HuH-7.5 (cell line): ENCODE results near the gene AP1B1.
A peak's percentile ranks its signal among the peaks of the same experiment; 100 is the strongest.
"Not testable (repeated sequence)": the region's sequence is repeated elsewhere in the genome, so short reads cannot be mapped to it uniquely, and the experiment has no call there.

Source experiments
- DNase-seq: peaks from one replicate; pipeline ENCODE4 v3.0.0; 2011; ENCODE audit warnings: low spot score

The AP1B1 gene

DNA sequence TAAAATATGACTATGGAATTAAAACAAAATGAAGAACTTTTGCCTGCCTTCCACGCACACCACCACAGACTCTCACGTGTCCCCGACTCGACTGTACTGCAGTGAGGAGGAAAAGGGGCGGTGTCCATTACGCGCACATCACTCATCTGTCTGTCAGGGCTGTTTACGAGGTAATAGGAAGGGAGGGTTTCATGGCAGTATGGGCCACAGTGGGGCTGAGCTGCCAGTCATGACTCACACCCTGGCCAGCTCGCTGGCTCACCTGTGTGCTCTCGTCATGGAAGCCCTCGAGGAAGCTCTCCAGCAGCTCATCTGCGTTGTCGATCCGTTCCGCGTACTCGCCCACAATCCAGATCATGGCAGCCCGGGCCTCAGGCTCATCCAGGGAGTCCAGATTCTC is 39.4 kb downstream of the AP1B1 start:
- no peak for DNase-seq

DNA sequence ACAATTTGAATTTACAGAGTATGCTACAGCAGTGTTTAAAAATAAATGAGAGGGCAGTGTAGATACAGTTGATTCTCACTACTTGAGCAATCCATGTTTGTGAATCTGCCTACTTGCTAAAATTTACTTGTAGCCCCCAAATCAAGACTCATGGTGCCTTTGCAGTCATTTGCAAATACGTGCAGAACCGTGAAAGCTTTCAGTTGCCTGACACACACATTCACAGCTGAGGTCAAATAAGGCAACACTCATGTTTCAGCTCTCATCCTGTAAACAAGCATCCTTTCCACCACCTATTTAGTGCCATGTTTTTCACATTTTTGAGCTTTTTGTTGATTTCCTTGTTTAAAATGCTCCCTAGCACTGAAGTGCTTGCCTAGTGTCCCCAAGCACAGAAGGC is 40.3 kb downstream of the AP1B1 start:
- DNase-seq = no peak

GRCh38 chr22:29346659-29347058 is 41.7 kb downstream of the AP1B1 start:
- no peak for DNase-seq

DNA sequence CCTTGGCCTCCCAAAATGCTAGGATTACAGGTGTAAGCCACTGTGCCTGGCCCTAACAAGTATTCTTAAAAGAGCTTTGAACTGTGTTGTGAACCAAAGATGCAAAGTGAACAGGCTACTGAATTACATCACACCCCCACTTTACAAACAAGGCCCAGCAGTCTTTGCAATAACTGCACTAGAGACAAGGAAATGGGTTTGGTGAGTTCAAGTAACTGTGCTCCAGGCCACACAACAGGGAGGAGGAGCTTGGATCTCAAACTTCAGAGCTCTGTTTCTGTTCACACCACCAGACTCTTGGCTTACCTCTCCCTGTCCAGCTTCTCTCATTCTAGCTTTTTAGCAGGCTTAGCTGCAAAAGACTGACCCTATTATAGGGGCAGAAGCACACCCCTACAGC is 42.4 kb downstream of the AP1B1 start:
- DNase-seq = no peak

DNA sequence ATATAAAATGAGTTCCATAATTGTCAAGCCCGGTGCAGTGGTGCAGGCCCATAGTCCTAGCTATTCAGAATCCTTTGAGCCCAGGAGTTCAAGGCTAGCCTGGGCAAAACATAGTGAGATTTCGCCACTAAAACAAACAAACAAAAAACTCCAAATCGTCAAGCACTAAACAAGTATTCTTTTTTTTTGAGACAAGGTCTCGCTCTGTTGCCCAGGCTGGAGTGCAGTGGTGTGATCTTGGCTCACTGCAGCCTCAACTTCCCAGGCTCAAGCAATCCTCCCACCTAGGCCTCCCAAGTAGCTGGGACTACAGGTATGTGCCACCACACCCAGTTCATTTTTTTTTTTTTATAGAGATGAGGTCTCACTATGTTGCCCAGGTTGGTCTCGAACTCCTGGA is 43.5 kb downstream of the AP1B1 start:
- not testable (repeated sequence) for DNase-seq

GRCh38 chr22:29344137-29344536 is 44.2 kb downstream of the AP1B1 start:
- DNase-seq = no peak

GRCh38 chr22:29343313-29343805 is 45.0 kb downstream of the AP1B1 start:
- DNase-seq = no peak

GRCh38 chr22:29342577-29343312 is 45.6 kb downstream of the AP1B1 start:
- DNase-seq = peak; percentile 62

GRCh38 chr22:29342177-29342576 is 46.2 kb downstream of the AP1B1 start:
- DNase-seq = no peak

GRCh38 chr22:29341849-29342127 is 46.6 kb downstream of the AP1B1 start:
- DNase-seq = no peak

DNA sequence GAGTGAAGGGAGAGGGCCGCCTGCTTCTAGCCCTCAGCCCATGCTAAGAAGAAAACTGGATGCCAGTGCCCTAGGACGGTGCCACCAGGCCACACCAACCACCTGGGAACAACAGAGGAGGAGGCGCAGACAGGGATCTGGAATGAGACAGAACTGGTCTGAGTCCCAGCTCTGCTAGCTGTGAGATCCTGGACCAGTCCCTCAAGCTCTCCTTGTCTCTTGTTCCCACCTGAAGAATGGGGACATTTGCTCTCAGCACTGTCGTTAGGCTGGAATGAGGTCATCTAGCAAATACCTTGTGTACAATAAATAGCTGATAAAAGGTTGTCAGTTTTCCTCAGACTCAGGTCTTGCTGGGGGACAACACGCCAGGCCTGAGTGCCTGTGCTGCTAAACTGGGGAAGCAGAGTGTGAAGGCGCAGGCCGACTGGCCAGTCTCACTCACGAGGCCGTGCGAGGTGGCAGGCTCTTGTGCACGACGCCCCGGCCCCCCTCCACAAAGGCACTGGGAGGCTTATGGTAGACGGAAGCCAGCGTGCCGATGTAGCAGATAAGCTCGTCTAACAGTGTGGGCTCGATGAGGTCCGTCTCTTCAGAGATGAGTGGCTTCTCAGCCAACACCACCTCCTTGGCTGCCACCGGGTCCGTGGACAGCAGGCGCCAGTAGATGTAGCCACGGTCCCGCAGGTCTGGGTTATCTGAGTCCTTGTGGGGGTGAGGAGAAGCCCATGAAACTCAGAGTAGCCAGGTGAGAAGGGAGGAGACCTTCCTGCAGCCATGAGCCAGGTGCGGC is 47.1 kb downstream of the AP1B1 start:
- DNase-seq = no peak

GRCh38 chr22:29340566-29340965 is 47.8 kb downstream of the AP1B1 start:
- no peak for DNase-seq

GRCh38 chr22:29339381-29340235 is 48.8 kb downstream of the AP1B1 start:
- DNase-seq = no peak

- no peak for DNase-seq
Observed at GRCh38 chr22:29338398-29338797, 50.0 kb downstream of the AP1B1 start.

DNA sequence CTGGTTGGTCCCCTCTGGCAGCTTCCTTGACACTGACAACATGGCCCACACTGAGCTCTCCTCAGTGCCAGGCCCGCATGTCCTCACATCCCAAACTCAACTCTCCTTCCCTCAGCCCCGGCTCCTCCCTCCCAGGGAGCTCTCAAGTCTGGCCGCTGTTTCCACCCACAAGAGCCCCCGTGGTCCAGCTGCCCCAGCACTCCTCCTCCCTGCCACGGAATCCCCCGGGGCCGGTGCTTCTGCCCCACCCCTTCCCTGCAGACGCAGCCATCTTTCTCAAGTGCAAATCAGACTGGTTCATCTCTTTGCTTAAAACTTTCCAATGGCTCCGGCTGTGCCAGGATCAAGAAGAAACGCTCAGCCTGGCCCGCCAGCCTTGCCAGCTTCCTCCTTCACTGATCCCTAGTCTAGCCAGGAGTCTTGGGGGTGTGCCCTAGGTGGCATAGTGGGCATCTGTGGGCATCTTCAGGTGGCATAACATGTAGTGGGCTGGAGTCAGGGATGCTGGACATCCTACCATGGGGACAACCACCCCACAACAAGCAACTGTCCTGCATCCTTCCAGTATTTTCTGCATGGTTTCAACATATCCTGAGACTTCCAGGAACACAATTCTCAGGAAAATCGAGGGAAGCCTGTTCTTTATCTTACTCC is 50.6 kb downstream of the AP1B1 start:
- no peak for DNase-seq

DNA sequence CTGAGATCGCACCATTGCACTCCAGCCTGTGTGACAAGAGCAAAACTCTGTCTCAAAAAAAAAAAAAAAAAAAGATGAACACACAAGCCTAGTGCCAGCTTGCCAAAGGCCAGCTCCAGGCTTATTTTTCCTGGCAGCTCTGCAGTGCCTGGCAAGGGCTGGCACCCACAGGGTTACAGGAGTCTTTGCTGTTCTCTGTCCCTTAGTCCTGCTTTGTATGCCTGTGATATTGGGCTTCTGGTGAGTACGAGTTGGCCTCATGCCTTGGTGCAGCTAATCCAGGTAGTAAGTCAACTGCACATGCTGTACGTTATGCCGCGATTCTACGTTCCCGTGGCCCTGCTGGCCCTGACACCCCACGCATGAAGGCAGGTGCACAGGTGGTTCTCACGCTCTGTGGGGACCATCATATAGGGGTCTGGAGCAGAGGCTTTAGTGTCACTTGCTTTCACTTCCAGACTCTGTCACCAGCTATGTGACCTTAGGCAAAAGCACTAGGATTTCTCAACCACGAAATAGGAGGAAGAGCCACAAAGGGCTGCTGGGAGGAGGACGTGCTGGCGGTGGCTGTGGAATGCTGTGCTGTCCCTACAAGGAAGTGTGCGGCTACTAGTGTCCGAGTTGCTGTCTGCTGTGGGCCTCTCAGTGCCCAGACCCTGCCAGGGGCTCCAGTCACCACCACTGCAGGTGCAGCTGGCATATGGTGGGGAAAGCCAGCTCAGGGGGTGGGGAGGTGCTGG is 51.4 kb downstream of the AP1B1 start:
- no peak for DNase-seq

DNA sequence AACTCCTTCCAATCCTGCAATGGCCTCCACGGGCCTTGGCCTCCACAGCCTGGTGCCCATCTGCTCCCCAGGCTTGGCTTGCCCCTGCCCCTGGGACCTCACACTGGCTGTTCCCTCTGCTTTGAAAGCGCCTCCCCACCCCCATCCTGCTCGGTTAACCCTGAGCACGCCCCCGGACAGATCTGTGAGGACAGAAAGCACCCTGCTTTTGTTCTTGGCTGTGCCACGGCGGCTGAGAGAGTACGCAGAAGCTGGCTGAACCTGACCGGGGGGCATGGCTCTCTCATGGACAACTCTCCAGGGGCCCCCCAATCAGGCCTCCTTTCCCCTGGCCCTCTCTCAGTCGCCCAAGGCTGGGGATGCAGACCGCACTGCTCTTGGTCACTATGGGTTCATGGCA is 52.7 kb downstream of the AP1B1 start:
- DNase-seq = no peak

DNA sequence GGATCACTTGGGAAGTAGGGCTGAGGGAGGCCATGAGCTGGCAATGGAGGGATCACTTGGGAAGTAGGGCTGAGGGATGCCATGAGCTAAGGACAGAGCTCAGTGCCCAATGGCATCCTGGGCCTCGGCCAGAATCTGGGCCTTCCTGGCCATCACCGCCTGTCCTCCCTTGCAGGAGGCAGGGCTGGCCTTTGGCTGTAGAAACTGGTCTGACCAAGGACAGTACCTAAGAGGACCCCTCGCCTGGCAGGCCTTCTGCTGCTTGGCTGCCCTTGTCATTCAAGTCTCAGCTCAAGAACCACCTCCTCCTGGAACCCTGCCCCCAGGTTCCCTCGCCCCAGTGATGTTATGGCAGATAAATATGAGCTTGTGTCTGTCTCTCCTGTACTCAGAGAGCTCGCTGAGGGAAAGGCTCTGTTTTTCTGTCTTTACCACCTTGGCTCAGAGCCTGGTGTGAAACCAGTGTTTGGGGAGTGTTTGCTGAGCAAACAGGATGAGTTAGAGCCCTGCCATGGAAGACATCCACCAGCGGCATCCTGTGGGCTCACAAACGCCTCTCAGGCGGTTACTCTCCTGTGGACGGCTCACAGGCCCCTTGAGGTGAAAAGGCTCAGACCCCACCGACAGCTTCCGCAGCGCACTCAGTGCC is 53.5 kb downstream of the AP1B1 start:
- peak; percentile 50 for DNase-seq

DNA sequence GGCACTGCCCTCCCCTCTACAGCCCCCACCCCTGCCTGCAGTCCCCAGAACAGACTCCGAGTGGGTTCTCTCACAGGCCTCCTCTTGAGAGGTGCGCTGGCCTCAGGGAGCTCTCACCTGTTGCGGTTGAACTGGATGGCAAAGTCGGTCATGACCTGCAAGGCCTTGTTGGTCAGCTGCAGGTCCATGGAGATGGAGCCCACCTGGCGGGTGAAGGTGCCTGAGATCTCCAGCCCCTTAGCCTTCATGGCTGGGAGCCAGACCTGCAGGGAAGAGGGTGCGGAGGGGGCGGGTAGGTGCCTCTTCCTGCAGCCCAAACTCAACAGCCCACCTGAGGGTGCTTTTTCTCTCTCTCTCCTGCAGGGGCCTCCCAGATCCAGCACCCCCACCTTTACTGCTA is 54.2 kb downstream of the AP1B1 start:
- no peak for DNase-seq

DNA sequence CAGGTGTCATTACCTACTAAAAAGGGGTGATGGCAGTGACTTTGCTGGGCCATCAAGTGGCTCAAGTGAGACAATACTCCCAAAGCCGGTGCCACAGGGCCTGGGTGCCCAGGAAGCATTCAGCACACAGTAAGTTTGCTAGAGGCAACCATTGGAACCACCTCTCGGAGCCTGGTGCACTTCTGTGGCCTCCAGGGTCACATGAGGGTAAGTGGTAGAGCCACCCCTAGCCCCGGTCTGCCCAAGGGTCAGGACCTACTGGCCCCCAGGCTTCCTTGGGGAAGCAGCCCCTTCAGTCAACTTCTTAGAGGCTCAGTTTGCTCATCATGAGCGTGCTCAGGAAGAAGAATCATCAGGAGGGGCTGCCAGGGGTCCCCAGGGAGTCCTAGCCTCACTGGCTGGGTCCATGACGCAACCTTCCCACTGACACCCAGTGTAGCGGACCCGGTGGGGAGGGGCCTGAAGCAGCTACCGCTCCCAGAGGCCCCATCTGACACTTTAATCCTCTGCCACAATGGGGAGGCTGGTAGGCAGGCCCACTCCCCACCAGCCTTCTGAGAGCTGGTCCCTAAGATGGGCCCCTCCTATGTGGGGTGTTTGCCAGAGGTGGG is 55.4 kb downstream of the AP1B1 start:
- DNase-seq = no peak
